Measurements from ENCODE around the gene SH3BGRL3.
"Not testable (repeated sequence)": the region's sequence is repeated elsewhere in the genome, so short reads cannot be mapped to it uniquely, and the experiment has no call there.

The SH3BGRL3 gene

DNA sequence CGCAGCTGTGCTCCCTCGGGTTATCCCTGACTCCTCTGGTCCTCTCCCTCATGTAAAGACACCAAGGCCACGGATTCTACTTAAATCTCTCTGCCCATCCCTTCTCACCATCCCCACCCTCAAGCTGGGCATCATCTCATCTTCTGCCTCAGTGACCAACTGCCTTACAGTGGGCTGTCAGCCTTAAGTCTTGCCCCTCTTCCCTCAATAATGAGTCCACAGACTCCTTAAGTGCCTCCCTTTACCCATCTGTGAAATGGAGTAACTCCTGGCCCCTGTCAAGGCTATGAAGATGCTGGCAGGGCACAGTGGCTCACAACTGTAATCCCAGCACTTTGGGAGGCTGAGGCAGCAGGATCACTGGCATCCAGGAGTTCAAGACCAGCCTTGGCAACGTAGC, 12.1 kb downstream of the SH3BGRL3 start:
- DNase-seq, result no peak

DNA sequence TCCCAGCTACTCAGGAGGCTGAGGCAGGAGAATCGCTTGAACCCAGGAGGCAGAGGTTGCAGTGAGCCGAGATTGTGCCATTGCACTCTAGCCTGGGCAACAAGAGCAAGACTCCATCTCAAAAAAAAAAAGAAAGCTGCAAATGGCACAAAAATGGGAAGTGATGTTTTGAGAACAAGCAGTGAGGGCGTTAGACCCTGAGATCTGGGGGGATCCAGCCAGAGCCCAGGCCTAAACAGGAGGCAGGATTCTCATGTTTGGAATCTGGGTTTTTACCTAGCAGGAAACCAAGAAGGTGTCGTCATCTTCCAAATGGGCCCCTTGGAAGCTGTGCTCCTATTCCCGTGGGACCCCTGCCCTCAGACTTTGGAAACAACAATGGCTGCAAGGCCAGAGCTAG, 12.8 kb downstream of the SH3BGRL3 start:
- not testable (repeated sequence) for DNase-seq

DNA sequence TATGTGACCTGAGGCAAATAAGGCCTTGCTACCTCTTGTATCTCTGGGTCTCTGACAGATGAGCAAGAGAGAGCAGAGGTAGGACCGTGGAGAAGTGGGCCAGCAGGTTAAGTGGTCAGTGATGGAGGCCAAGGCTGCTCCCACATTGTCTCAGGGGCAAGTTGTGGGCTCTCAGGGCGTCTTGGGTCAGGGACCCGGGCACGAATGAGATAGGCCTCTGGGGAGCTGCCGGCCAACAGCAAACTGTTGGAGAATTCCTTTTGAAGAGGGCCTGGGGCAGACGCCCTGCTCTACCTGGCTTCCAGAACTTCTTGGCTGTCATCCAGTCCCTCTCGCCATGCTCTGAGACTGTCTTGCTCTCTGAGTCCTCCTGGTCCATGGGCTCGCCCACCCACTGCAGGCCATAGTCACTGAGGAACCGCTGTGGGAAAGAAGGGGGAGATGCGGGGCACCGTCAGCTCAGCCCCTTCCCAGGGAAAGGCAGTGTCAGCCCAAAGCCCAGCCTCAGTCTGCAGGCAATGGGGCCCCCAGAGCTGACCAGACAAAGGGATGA, 14.1 kb downstream of the SH3BGRL3 start:
- DNase-seq, result no peak

DNA sequence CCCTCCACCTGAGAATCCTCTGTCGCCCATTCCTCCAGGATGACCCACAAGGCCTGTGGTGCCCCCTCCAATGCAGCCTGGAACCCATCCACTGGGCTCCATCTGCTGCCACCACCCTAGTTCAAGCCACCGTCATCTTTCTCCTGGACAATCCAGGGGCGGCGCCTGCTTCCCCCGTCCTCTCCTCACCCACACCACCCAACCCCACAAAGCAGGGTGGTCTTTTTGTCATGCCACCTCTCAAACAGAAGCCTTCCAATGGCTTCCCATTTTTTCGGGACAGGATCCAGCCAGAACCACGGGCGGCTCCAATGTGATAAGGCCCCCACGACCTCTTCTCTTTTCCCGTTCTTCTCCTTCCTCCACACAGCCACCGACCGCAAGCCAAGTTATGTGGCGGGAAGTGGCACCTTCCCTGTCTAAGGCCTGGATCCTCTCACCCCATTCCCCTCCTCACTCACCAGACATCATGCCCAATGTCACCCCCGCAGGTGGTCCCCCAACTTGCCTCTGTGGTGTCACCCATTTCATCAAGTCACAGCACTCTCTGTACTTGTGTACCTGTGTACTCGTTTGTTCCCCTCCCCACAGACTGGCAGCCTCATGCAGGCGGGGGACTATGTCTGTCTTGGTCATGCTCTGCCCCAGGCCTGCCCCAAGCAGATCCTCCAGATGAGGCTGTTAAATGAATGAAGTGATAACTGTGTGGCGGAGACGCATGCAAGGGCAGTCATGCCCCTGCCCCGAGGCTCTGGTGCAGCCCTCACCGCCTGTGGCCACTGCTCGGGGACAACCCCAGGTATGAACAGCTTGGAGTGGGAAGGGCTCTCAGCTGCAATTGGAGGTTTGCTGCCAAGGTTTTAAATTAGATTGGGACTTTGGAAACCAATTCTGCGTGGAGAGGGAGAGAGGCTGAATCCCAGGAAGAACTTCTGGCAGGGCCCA, 15.6 kb downstream of the SH3BGRL3 start:
- no peak for DNase-seq

DNA sequence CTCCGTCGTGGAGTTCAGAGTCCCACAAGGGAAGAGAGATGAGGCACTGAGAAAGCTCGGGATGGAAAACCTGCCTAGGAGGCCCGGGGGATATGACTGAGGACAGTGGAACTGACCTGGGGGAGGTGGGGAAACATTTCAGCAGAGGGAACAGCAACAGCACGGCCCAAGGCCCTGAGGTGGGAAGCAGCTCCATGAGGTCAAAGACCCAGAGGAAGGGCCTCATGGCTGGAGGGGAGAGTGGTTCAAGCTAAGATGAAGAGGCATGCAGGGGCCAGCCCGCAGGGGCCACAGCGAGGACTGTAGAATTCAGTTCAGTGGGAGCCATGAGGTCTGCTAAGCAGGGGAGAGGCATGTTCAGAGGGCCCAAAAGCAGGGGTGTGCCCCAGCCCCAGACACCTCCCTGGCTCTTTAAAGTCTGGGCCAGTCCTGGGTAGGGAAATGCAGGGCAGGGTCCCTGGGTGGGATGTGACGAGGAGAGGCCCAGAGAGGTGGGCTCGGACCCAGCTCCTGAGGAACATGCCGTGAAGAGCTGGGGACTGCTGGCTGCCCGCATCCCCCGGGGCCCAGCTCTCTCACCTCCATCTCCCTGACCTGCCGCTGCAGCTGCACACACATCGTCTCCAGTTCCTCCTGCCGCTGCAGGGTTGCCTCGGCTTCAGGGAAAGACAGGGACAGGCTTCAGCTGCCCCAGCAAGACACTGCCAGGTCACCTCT, 16.6 kb downstream of the SH3BGRL3 start:
- DNase-seq, result no peak

DNA sequence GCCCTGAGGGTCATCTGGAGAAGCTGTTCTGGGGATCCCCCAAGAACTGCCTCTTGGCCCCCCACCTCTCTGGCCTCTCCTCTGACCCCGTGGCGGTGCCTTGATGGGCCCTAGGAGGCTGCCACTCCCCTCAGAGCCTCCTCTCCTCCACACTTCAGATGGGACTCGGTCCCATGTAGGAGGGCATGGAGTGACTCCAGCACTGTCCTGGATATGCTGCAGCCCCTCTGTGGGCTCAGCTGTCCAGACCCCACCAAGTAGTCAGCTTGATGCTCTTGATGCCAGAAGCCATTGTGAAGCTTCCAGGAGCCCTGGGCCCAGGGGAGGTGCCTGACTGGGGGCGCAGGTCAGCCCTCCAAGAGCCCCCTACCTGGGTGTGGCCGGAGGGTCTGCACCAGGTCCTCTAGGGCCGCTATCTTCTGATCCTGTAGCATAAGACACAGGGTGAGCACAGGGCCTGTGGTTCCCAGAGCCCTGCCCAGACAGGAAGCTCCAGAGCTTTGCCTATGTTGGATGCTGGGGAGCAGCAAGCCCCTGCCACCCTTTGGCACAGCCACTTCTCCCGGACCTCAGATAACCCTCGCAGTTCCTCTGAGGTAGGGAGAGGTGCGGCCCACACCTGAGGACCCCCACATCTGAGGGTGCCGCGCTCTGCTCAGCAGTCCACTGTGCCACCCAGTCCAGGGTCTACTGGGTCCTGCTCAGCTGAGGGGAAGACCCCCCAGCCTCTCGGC, 17.3 kb downstream of the SH3BGRL3 start:
- DNase-seq, result no peak

DNA sequence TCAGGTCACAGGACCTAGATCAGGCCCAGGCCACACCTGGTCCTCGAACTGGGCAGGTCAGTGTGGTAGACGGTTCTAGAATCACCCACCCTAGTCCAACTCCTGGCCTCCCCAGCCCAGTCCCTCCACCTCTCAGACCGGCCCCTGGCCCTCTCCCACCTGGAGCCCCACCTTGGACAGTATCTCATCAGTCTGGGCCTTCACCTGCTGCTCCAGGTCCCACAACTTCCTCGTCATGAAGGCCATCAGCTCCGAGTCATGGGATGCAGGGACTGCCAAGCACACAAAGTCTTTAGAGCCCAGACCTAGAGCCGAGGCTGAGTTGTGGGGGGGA, 17.9 kb downstream of the SH3BGRL3 start:
- DNase-seq, result no peak

DNA sequence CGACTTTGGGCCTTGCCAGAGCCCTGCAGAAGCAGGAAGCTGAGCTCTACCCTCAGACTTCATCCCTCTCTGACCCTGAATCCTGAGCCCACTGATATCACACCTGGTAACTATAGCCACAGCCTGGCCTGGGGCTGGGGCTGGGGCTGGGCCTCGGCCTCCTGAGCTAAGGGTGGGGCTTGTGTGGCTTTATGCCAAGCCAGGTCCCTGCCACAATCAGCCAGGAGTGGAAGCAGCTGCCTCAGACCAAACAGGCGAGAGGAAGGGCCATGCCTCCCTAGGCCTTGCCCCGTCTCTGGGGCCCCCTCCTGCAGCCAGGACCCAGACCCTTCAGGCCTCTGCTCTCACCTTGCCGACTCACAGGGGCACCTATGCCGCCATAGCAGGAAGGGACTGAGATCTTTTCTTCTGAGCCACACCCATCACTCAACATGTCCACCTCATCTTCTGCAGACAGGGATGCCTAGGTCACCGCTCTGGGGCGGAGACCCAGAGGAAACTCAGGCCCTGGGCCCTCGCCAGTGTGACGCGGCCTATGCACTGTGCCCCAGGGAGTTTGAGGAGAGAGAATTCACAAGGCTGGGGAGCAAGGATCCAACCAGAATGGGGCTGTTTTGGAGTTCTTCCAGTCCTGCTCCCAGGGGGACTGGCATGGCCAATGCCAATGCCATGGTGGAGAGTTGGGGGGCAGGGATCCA, 20.8 kb downstream of the SH3BGRL3 start:
- DNase-seq, result no peak

DNA sequence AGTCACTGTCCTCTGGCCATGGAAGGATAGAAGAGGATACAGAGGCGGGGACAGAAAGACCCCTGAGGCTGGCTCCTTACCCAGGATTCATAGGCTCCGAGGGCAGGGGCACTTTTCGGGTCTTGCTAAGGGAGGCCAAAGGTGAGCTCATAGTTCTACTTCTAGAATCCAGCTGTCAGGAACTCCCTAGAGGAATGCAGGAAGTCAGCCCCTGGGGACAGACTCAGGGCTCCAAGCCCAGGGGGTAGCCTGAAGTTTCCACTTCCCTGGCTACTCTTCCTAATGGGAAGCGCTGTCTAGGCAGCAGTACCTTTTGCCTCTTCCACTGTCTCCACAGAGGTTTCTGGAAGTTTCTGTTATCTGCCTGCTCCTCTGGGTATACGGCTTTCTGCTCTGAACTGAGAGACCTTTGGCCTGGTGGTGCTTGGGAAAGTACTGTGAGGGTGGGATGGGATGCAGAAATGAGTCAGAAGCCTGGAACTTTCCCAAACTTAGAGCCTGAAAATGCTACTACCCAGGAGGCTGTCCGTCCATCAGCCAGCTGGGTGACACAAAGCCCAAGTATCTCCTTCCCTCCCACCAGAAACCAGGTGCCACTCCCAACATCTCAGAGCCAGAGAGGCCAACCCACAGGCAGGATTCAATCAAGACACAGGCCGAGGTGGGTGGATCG, 23.0 kb downstream of the SH3BGRL3 start:
- DNase-seq, result no peak

DNA sequence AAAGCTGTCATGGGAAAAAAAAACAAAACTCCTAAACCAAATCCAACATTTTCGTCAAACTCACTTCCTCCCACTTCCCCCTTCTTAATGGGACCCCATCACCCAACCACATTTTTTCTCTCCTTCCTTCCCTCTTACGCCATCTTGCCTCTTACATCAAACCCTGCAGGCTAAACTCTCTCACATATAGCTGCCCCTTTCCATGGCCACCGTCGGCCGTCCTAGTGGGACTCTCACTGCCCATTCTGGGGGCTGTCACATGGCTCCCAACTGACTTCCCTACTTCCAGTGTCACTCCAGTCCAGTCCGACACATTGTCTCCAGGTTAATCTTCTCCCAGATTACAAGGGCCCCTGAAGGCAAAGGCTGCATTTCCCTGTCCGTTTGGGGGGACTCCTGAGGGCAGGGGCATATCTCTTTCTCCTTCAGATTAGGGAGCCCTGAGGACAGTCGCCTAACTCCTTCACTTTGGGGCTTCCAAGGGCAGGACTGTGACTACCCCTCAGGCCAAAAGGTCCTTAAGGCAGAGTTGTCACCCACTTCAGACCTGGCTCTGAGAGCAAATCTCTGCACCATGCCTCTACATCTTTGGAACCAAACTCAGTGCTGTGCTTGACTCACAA, 25.9 kb downstream of the SH3BGRL3 start:
- no peak for DNase-seq

DNA sequence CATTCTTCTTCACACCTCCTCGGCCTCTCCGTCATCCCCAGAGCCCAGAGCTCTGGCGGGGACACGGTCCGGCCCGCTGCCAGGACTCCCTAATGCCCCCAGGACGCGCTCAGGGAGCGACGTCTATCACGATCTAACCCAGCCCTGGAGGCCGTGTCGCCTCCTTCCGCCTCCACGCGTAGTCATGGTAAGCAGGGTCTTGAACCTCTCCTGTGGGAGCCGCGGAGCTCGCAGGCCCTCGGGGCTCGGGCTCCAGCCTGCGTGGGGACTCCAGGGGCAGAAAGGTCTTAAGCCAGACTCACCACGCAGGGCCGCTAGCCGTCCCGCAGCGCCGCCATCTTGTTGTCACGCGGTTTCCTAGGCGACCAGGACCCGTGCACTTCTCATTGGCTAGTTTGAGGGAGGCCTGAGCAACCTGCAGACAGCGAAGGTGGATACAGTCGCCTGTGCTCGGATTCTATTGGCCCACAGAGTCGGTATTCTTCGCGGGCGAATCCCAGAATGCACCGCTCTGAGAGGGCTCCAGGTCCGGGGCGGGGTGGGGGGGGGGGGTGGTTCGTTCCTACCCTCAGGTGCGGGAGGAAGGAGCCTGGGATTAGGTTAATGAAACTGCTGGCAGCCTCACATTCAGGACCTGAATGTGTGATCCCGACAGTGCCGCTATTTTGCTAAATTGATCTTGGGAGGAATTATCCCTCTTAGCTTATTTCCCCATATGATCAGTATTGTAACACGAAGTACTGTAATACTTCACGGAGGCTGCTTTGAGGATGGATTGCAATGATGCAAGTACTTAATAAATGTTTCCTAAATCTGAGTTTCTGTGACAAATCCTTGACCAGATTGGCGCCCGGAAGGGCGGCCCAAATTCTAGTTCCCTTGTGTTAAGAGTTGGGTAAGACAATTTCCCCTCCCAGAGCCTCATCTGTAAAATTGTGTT, 26.7 kb downstream of the SH3BGRL3 start, which contains the start of gene UBXN11:
Gene UBXN11 (minus strand): TSS at position 347 of the 940 bp plus-strand sequence. CDS start 3,753 bp downstream, outside the sequence.
- DNase-seq, result peak; percentile 86

DNA sequence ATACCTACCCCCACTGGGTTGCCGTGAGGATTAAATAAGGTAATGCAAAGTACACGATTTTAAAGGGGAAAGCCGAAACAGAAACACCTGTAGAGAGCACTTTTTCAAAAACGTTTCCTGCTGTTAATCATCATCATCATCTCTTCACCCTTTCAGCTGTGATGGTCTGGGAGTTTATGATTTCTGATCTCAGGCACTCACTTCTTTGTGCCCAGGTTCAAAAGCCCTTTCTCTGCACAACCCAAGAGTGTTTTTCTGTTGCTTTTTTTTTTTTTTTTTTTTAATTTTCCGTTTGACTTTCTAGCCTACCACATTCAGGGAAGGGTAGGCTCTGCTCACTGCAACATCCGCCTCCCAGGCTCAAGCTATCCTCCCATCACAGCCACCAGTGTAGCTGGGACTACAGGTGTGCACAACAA, 27.5 kb downstream of the SH3BGRL3 start:
- no peak for DNase-seq

DNA sequence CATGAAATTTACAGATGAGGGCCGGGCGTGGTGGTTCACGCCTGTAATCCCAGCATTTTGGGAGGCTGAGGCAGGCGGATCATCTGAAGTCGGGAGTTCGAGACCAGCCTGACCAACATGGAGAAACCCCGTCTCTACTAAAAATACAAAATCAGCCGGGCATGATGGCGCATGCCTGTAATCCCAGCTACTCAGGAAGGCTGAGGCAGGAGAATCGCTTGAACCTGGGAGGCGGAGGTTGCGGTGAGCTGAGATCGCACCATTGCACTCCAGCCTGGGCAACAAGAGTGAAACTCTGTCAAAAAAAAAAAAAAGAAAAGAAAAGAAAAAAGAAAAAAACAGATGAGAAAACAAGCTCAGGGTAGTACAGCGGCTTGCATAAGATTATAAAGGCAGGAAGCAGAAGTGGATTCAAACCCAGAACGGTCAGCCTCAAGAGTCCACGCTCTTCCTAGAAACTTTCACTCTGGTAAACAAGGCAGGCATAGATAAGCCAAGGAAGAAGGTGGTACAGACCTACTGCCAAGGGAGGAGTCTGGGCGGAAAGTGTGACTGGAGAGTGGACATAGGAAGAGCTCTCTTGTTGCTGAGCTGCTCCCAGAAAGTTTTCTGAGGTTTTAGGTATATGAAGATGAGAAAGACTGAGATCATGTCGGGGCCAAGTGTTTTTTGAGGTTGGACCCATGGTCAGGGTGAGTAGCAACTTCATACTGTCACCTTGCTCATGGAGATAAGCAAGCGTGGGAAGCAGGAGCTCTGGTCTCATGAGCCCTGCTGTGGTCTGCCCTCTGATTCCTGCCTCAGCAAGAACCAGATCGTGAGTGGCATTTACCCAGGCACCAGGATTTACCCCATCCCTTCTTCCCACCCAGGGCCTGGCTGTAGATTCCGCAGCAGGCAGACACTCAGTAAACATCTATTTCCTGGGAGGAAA, 28.3 kb downstream of the SH3BGRL3 start:
- DNase-seq, result not testable (repeated sequence)

DNA sequence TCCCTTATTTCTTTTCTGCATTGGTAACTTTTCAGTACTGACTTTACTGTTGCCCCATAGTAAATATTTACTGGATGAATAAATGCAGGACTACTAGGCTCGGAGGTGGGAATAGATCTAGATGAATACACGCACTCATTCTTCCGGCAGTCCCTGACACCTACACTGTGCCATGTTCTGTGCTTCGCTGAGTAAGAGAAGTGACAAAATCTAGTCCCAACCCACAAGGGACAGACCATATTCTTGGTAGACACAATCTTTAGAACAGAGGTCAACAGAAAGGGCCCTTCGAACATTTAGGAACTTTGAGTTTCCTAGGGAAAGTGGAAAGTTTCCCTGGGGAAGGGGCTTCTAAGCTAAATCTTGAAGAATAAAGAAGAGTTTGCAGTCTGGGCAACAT, 34.6 kb downstream of the SH3BGRL3 start:
- DNase-seq, result no peak

DNA sequence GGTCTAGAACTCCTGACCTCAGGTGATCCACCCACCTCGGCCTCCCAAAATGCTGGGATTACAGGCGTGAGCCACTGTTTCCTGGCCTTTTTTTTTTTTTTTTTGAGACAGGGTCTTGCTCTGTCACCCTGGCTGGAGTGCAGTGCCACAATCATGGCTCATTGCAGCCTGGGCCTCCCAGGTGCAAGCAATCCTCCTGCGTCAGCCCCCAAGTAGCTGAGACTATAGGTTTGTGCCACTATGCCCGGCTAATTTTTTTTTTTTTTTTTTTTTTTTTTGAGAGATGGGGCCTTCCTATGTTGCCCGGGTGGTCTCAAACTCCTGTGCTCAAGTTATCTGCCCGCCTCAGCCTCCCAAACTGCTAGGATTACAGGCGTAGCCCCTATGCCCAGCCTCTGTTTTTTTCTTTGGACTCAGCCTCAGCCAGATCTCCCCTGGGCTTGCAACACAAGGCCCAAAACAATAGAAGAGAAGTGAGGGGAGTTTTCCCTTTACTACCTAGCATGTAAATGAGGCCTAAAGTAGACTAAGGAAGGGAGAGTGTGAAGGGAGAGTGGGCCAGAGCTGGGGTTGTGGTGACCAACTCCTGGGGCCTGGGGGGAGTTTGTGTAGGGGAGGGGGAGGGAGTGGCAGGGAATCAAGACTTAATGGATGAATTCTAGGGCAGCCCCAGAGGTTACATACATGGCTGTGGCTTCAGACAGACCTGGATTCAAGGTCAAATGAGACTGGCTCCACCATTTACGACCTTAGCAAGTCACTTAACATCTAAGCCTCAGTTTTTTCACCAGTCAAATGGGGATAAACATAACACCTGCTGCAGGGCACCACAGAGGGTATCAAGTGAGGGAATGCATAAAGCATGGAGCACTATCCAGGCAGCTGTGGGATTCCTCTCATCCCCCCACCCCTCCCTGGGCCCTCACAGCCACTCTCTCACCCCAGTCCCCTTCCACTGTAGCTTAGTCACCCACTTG, 36.3 kb downstream of the SH3BGRL3 start:
- no peak for DNase-seq

DNA sequence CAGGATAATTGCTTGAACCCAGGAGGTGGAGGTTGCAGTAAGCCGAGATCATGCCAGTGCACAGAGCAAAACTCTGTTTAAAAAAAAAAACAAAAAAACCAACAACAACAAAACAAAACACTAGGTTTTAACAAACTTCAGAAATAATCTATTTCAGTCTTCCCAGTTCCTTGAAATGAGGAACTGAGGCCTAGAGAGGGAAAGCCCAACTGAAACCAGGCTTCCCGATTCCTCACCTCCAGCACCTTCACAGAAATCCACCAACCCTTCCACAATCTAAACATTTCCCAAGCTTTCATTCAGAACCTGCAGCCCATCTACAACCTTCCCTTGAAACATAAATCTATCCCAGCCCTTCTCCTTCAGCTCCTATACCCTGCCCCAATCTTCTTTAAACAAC, 37.3 kb downstream of the SH3BGRL3 start:
- no peak for DNase-seq

DNA sequence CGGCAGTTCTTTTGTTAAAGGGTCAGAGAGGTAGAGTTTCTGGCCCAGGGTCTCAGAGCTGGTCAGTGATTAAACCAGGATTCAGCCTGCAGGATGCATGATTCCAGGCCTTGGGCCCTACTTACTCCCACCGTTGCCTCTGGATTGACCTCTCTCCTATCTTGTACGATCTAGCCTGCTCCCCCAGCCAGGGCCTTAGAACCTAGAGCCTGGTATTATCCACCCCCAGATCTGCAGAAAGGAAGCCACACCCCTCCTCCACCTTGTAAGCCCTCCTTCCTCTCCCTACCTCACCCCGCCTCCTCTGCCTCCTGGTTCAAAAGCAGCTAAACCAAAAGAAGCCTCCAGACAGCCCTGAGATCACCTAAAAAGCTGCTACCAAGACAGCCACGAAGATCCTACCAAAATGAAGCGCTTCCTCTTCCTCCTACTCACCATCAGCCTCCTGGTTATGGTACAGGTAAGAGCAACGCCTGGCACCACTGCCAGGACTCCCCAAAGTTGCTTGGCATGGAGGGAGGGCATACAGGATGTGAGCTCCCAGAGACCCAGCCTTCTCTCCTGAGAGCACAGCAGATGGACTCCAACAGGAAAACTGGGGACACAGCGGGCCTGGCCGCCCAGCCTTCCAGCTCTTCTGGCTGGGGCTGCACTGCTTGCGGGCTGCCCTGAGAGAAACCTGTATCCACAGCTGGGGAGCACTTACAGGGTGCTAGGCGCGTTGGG, 37.9 kb downstream of the SH3BGRL3 start, which contains the start of gene CD52:
Gene CD52 (plus strand): TSS at position 347 of the 726 bp plus-strand sequence. CDS start 60 bp downstream, at position 407.
- DNase-seq, result no peak
